Gastrocnemius medialis (tissue), 4 donors: ENCODE data around the gene ANKS1B. TPM values are rescaled to one million over a fixed set of nuclear protein-coding genes. Genes with fewer than 3 reads are reported as not detected.

Experiments used
- ATAC-seq, 2 donors: fragments of 150-250 bp; one replicate each; pipeline ENCODE4 v1.9.1; 2016
- DNase-seq, 2 donors: peaks; one replicate each; pipeline ENCODE4 v3.0.0-alpha.2; 2019
- H3K27ac ChIP-seq, 4 donors: fragments of 200-600 bp; sonication (generic); 1 replicate in 1 of 4; 2 replicates in 3 of 4; pipeline ENCODE4 v1.5.1; 2016 to 2018; ENCODE audit warnings: mild to moderate bottlenecking in 2 of 4, moderate library complexity in 1 of 4
- H3K27me3 ChIP-seq, 3 donors: fragments of 200-600 bp; sonication (generic) in 2 of 3; 1 replicate in 1 of 3; 2 replicates in 2 of 3; pipeline versions ENCODE4 v1.5.1 to v1.6.0; 2016 to 2019; ENCODE audit warnings: mild to moderate bottlenecking in 1 of 3, moderate library complexity in 1 of 3
- H3K36me3 ChIP-seq, 2 donors: fragments of 200-600 bp; sonication (generic) in 1 of 2; one replicate each; pipeline ENCODE4 v1.5.1; 2017 to 2018
- H3K4me1 ChIP-seq, 2 donors: fragments of 200-600 bp; sonication (generic) in 1 of 2; one replicate each; pipeline ENCODE4 v1.5.1; 2016 to 2017; ENCODE audit warnings: mild to moderate bottlenecking in 2 of 2
- H3K4me3 ChIP-seq, 4 donors: fragments of 200-600 bp; sonication (generic) in 3 of 4; 1 replicate in 1 of 4; 2 replicates in 3 of 4; pipeline ENCODE4 v1.5.1; 2016 to 2019; ENCODE audit warnings: mild to moderate bottlenecking in 2 of 4
- H3K9me3 ChIP-seq, 3 donors: fragments of 200-600 bp; sonication (generic) in 2 of 3; 1 replicate in 1 of 3; 2 replicates in 2 of 3; pipeline ENCODE4 v1.5.1; 2016 to 2019
- CTCF ChIP-seq, 5 experiments: fragments of 450-650 bp in 3 of 5; fragments of 200-600 bp in 2 of 5; sonication (generic) in 2 of 5; IDR thresholded peaks in 4 of 5; conservative IDR thresholded peaks in 1 of 5; 1 replicate in 4 of 5; 2 replicates in 1 of 5; pipeline ENCODE4 v1.5.1; 2016 to 2019; ENCODE audit warnings: antibody characterized with exemption in 5 of 5, mild to moderate bottlenecking in 3 of 5, moderate library complexity in 3 of 5
- POLR2A ChIP-seq, 2 donors: fragments of 450-650 bp; IDR thresholded peaks; one replicate each; pipeline ENCODE4 v1.6.1; 2017; ENCODE audit warnings: antibody characterized with exemption in 2 of 2, mild to moderate bottlenecking in 2 of 2, moderate library complexity in 2 of 2
- in situ Hi-C, 4 donors: fragments of 200-750 bp; cut with MboI; loops; one replicate each; pipeline versions ENCODE4 v1.15.0 to v1.8.0; 2017; ENCODE audit warnings: low sequenced_read_pairs in 4 of 4
- intact Hi-C: fragments of 100-400 bp; cut with DNase I; formaldehyde crosslinking; loops from one replicate; pipeline ENCODE4 v1.15.1; 2023; ENCODE audit warnings: low total_unique reads
- total RNA-seq, 4 donors: library from RNA; depleted of rRNA; stranded (reverse); fragments of >200 nt; gene quantifications; one replicate each; pipeline versions ENCODE4 v1.1.0 to v1.2.3, GENCODE V29; 2016

The ANKS1B gene
- total RNA-seq, 4 donors from 2014 or later = 3.9 to 14.5 (median 5.7) TPM

GRCh38 chr12:99513066-99513465 lies 471.7 kb downstream of the ANKS1B start:
- Histone ChIP-seq H3K27me3 (no peaks in the 10 kb centered on the region), H3K36me3 (no peaks in the 10 kb centered on the region), H3K4me3 (no peak overlapping the region), H3K27ac (no peak overlapping the region), H3K4me1 (no peaks in the 10 kb centered on the region), H3K9me3 (no peaks in the 10 kb centered on the region)
- TF ChIP-seq CTCF (IDR thresholded peaks at IDR 0.05 in 4 of 5, conservative IDR thresholded peaks at IDR 0.05 in 1 of 5) (no peak), POLR2A (IDR thresholded peaks at IDR 0.05) (no peak)
- ATAC-seq = no peak
- DNase-seq = no peak
- in situ Hi-C loops = no loop called here
- intact Hi-C loops = no loop called here

GRCh38 chr12:99505805-99506204 lies 478.9 kb downstream of the ANKS1B start:
- H3K36me3 ChIP-seq = no peaks in the 10 kb centered on the region
- in situ Hi-C loops = no loop called here
- intact Hi-C loops = no loop called here
- H3K9me3 ChIP-seq = no peaks in the 10 kb centered on the region
- no peak overlapping the region for H3K27ac ChIP-seq
- H3K4me1 ChIP-seq = no peaks in the 10 kb centered on the region
- no peak for TF ChIP-seq POLR2A (IDR thresholded peaks at IDR 0.05)
- TF ChIP-seq CTCF (IDR thresholded peaks at IDR 0.05 in 4 of 5, conservative IDR thresholded peaks at IDR 0.05 in 1 of 5) = no peak
- no peak for ATAC-seq
- H3K4me3 ChIP-seq = no peak overlapping the region
- no peak for DNase-seq
- H3K27me3 ChIP-seq = no peaks in the 10 kb centered on the region

- H3K4me1 ChIP-seq = no peaks in the 10 kb centered on the region
- H3K27ac ChIP-seq = no peak overlapping the region
- intact Hi-C loops (no loop called here), in situ Hi-C loops (loop anchor here in 1 of 4 donors (25.0 kb wide), 1 partner anchor 89 kb away; no protein-coding TSS in a partner anchor)
- no peak for ATAC-seq
- H3K9me3 ChIP-seq = no peaks in the 10 kb centered on the region
- H3K4me3 ChIP-seq = no peak overlapping the region
- no peaks in the 10 kb centered on the region for H3K27me3 ChIP-seq
- TF ChIP-seq CTCF (IDR thresholded peaks at IDR 0.05 in 4 of 5, conservative IDR thresholded peaks at IDR 0.05 in 1 of 5) (no peak), POLR2A (IDR thresholded peaks at IDR 0.05) (no peak)
- DNase-seq = no peak
- no peaks in the 10 kb centered on the region for H3K36me3 ChIP-seq
Measured at GRCh38 chr12:99498756-99499155, 486.0 kb downstream of the ANKS1B start.

GRCh38 chr12:99495799-99496198 lies 488.9 kb downstream of the ANKS1B start:
- H3K27me3 ChIP-seq = no peaks in the 10 kb centered on the region
- no peaks in the 10 kb centered on the region for H3K4me1 ChIP-seq
- intact Hi-C loops = no loop called here
- DNase-seq (no peak), ATAC-seq (no peak)
- no peak overlapping the region for H3K4me3 ChIP-seq
- H3K36me3 ChIP-seq = no peaks in the 10 kb centered on the region
- H3K27ac ChIP-seq = no peak overlapping the region
- TF ChIP-seq CTCF (IDR thresholded peaks at IDR 0.05 in 4 of 5, conservative IDR thresholded peaks at IDR 0.05 in 1 of 5) (no peak), POLR2A (IDR thresholded peaks at IDR 0.05) (no peak)
- in situ Hi-C loops = loop anchor here in 1 of 4 donors (25.0 kb wide), 1 partner anchor 92 kb away; no protein-coding TSS in a partner anchor
- no peaks in the 10 kb centered on the region for H3K9me3 ChIP-seq

- intact Hi-C loops = no loop called here
- Histone ChIP-seq H3K4me1 (no peaks in the 10 kb centered on the region), H3K27me3 (no peaks in the 10 kb centered on the region), H3K4me3 (no peak overlapping the region), H3K9me3 (no peaks in the 10 kb centered on the region), H3K36me3 (no peaks in the 10 kb centered on the region), H3K27ac (no peak overlapping the region)
- no peak for DNase-seq
- in situ Hi-C loops = loop anchor here in 1 of 4 donors (25.0 kb wide), 1 partner anchor 94 kb away; no protein-coding TSS in a partner anchor
- ATAC-seq = no peak
- TF ChIP-seq CTCF (IDR thresholded peaks at IDR 0.05 in 4 of 5, conservative IDR thresholded peaks at IDR 0.05 in 1 of 5) (no peak), POLR2A (IDR thresholded peaks at IDR 0.05) (no peak)
Measured at GRCh38 chr12:99493197-99493596, 491.5 kb downstream of the ANKS1B start.
